Activated T-cell treated with anti-CD3 and anti-CD28 coated beads, Interleukin-2, amount 50 U/mL, for 24 hours (primary cell): Measurements from ENCODE around the gene GOLGA3.
"Not testable (repeated sequence)": the region's sequence is repeated elsewhere in the genome, so short reads cannot be mapped to it uniquely, and the experiment has no call there.

ENCODE experiments used
- DNase-seq: peaks from one replicate; pipeline ENCODE4 v3.0.0-alpha.2; 2020
- H3K27ac Mint-ChIP-seq: 2 replicates; pipeline ENCODE4 v1.8.0; 2020; ENCODE audit warnings: mild to moderate bottlenecking, mixed read lengths
- H3K27me3 Mint-ChIP-seq: 2 replicates; pipeline ENCODE4 v1.8.0; 2020; ENCODE audit warnings: mixed read lengths
- H3K36me3 Mint-ChIP-seq: 2 replicates; pipeline ENCODE4 v1.8.0; 2020; ENCODE audit warnings: low read depth, mixed read lengths
- H3K4me1 Mint-ChIP-seq: 2 replicates; pipeline ENCODE4 v1.8.0; 2020; ENCODE audit warnings: low read depth, mixed read lengths
- H3K4me3 Mint-ChIP-seq: 2 replicates; pipeline ENCODE4 v1.8.0; 2020; ENCODE audit warnings: mild to moderate bottlenecking, moderate library complexity, mixed read lengths
- H3K9me3 Mint-ChIP-seq: 2 replicates; pipeline ENCODE4 v1.8.0; 2020; ENCODE audit warnings: mixed read lengths

GOLGA3 gene

GRCh38 chr12:132828706-132829534 lies at the start of gene GOLGA3:
GOLGA3 (minus strand) TSS chr12:132828869; CDS start chr12:132822128, 6,741 bp downstream.
- DNase-seq: peak; percentile 96
- Mint-ChIP-seq H3K4me1 (peaks cover 55% of the 10 kb centered on the region), H3K9me3 (no peaks in the 10 kb centered on the region), H3K4me3 (peak within 1 kb of the TSS; percentile 96), H3K27me3 (no peaks in the 10 kb centered on the region), H3K36me3 (peaks cover 69% of the 10 kb centered on the region), H3K27ac (peak within 1 kb of the TSS; percentile 100)

GRCh38 chr12:132874620-132875019 lies 46.0 kb upstream of the GOLGA3 start:
- not testable (repeated sequence) for H3K9me3 Mint-ChIP-seq, H3K27ac Mint-ChIP-seq, H3K27me3 Mint-ChIP-seq, DNase-seq, H3K4me3 Mint-ChIP-seq
- Mint-ChIP-seq H3K4me1 (peaks cover 18% of the 10 kb centered on the region), H3K36me3 (peaks cover 80% of the 10 kb centered on the region)

- no peak for DNase-seq
- Mint-ChIP-seq H3K27me3 (no peaks in the 10 kb centered on the region), H3K4me3 (no peak overlapping the region), H3K27ac (peak overlapping the region; percentile 83), H3K36me3 (peaks cover 80% of the 10 kb centered on the region), H3K4me1 (peaks cover 18% of the 10 kb centered on the region), H3K9me3 (no peaks in the 10 kb centered on the region)
Measured at GRCh38 chr12:132874175-132874574, 45.5 kb upstream of the GOLGA3 start.

GRCh38 chr12:132873724-132874123 lies 45.1 kb upstream of the GOLGA3 start:
- DNase-seq: no peak
- Mint-ChIP-seq H3K27ac (peak overlapping the region; percentile 83), H3K36me3 (peaks cover 79% of the 10 kb centered on the region), H3K4me3 (no peak overlapping the region), H3K4me1 (peaks cover 18% of the 10 kb centered on the region), H3K27me3 (no peaks in the 10 kb centered on the region), H3K9me3 (no peaks in the 10 kb centered on the region)

- H3K27me3 Mint-ChIP-seq: no peaks in the 10 kb centered on the region
- no peaks in the 10 kb centered on the region for H3K9me3 Mint-ChIP-seq
- peaks cover 83% of the 10 kb centered on the region for H3K36me3 Mint-ChIP-seq
- peak overlapping the region; percentile 72 for H3K27ac Mint-ChIP-seq
- H3K4me1 Mint-ChIP-seq: peaks cover 19% of the 10 kb centered on the region
- DNase-seq: no peak
- peak overlapping the region; percentile 18 for H3K4me3 Mint-ChIP-seq
Measured at GRCh38 chr12:132872975-132873421, 44.3 kb upstream of the GOLGA3 start.

- peaks cover 25% of the 10 kb centered on the region for H3K4me1 Mint-ChIP-seq
- no peak overlapping the region for H3K4me3 Mint-ChIP-seq
Measured at GRCh38 chr12:132872073-132872855, 43.6 kb upstream of the GOLGA3 start.

GRCh38 chr12:132869551-132869950 lies 40.9 kb upstream of the GOLGA3 start:
- H3K27me3 Mint-ChIP-seq: no peaks in the 10 kb centered on the region
- H3K9me3 Mint-ChIP-seq: no peaks in the 10 kb centered on the region
- H3K27ac Mint-ChIP-seq: no peak overlapping the region
- H3K36me3 Mint-ChIP-seq: peaks cover 83% of the 10 kb centered on the region
- H3K4me1 Mint-ChIP-seq: peaks cover 37% of the 10 kb centered on the region
- no peak overlapping the region for H3K4me3 Mint-ChIP-seq
- no peak for DNase-seq

More at GRCh38 chr12:132872073-132872855, 43.6 kb upstream of the GOLGA3 start:
- Mint-ChIP-seq H3K27me3 (no peaks in the 10 kb centered on the region), H3K27ac (peak overlapping the region; percentile 72), H3K36me3 (peaks cover 83% of the 10 kb centered on the region), H3K9me3 (no peaks in the 10 kb centered on the region)
- DNase-seq: no peak

GRCh38 chr12:132866251-132866828 lies 37.7 kb upstream of the GOLGA3 start:
- H3K27me3 Mint-ChIP-seq: no peaks in the 10 kb centered on the region
- no peak overlapping the region for H3K4me3 Mint-ChIP-seq
- peak overlapping the region; percentile 69 for H3K27ac Mint-ChIP-seq
- peaks cover 77% of the 10 kb centered on the region for H3K36me3 Mint-ChIP-seq
- no peak for DNase-seq
- no peaks in the 10 kb centered on the region for H3K9me3 Mint-ChIP-seq
- H3K4me1 Mint-ChIP-seq: peaks cover 19% of the 10 kb centered on the region

GRCh38 chr12:132861558-132861957 lies 32.9 kb upstream of the GOLGA3 start:
- Mint-ChIP-seq H3K4me3 (no peak overlapping the region), H3K27ac (no peak overlapping the region)

GRCh38 chr12:132858718-132859266 lies 30.1 kb upstream of the GOLGA3 start:
- DNase-seq: no peak
- Mint-ChIP-seq H3K27ac (peak overlapping the region; percentile 44), H3K4me1 (peaks cover 8% of the 10 kb centered on the region), H3K9me3 (no peaks in the 10 kb centered on the region), H3K27me3 (no peaks in the 10 kb centered on the region), H3K36me3 (peaks cover 80% of the 10 kb centered on the region), H3K4me3 (no peak overlapping the region)

More at GRCh38 chr12:132861558-132861957, 32.9 kb upstream of the GOLGA3 start:
- no peak for DNase-seq
- Mint-ChIP-seq H3K4me1 (peaks cover 13% of the 10 kb centered on the region), H3K9me3 (no peaks in the 10 kb centered on the region), H3K36me3 (peaks cover 76% of the 10 kb centered on the region), H3K27me3 (no peaks in the 10 kb centered on the region)

- not testable (repeated sequence) for H3K9me3 Mint-ChIP-seq, DNase-seq, H3K4me3 Mint-ChIP-seq, H3K4me1 Mint-ChIP-seq, H3K27me3 Mint-ChIP-seq, H3K27ac Mint-ChIP-seq
- peaks cover 89% of the 10 kb centered on the region for H3K36me3 Mint-ChIP-seq
Measured at GRCh38 chr12:132857019-132857418, 28.4 kb upstream of the GOLGA3 start.

- Mint-ChIP-seq H3K9me3 (no peaks in the 10 kb centered on the region), H3K36me3 (peaks cover 89% of the 10 kb centered on the region), H3K4me1 (peaks cover 8% of the 10 kb centered on the region), H3K4me3 (no peak overlapping the region), H3K27me3 (no peaks in the 10 kb centered on the region), H3K27ac (no peak overlapping the region)
- no peak for DNase-seq
Measured at GRCh38 chr12:132856581-132856980, 27.9 kb upstream of the GOLGA3 start.

GRCh38 chr12:132855211-132855610 lies 26.5 kb upstream of the GOLGA3 start:
- H3K4me1 Mint-ChIP-seq, H3K4me3 Mint-ChIP-seq, H3K9me3 Mint-ChIP-seq, H3K27me3 Mint-ChIP-seq, H3K27ac Mint-ChIP-seq, DNase-seq: not testable (repeated sequence)
- H3K36me3 Mint-ChIP-seq: peaks cover 89% of the 10 kb centered on the region
